Left colon (tissue), 2 donors: ENCODE results near the gene KLRC3. TPM values are rescaled to one million over a fixed set of nuclear protein-coding genes. Genes with fewer than 3 reads are reported as not detected.

Source experiments
- total RNA-seq, 2 donors: library from RNA; stranded (reverse); fragmentation: NEBNext Ultra II Directional; extraction: Animal tissue kit (Norgen Biotek cat#: 25700); gene quantifications; one replicate each; pipeline ENCODE4 v1.2.1, GENCODE V29; 2021
- donor health status: DM: no; HTN: no; CAD: no.
- donor health status: DM: yes; HTN: yes; CAD: no.

Gene KLRC3
- total RNA-seq, 2 donors from 2014 or later = not detected

Other genes with a start within 250 kb of the KLRC3 start
- not detected for gene OLR1, start 248.5 kb downstream of the KLRC3 start, total RNA-seq
- gene TMEM52B, start 241.6 kb downstream of the KLRC3 start, total RNA-seq = not detected
- gene GABARAPL1, start 207.7 kb downstream of the KLRC3 start, total RNA-seq = 10 to 100 TPM; 25.2 to 53.6 TPM
- gene KLRD1, start 112.7 kb downstream of the KLRC3 start, total RNA-seq = 1 to 10 TPM in 1 of 2 donors, under 1 TPM in 1; 0.87 to 2.7 TPM
- 1 to 10 TPM in 1 of 2 donors, under 1 TPM in 1; 0.92 to 1.9 TPM for gene KLRK1, start 30.6 kb downstream of the KLRC3 start, total RNA-seq
- under 1 TPM in 1 of 2 donors, not detected in 1; 0.46 TPM for gene KLRC4, start 10.8 kb downstream of the KLRC3 start, total RNA-seq
- 1 to 10 TPM in 1 of 2 donors, under 1 TPM in 1; 0.89 to 1.7 TPM for gene KLRC2, start 15.4 kb upstream of the KLRC3 start, total RNA-seq
- 1 to 10 TPM; 1.0 to 2.0 TPM for gene KLRC1, start 32.8 kb upstream of the KLRC3 start, total RNA-seq
- 1 to 10 TPM in 1 of 2 donors, under 1 TPM in 1; 0.61 to 2.1 TPM for gene EIF2S3B, start 85.3 kb upstream of the KLRC3 start, total RNA-seq
- gene MAGOHB, start 193.0 kb upstream of the KLRC3 start, total RNA-seq = 10 to 100 TPM; 10.4 to 13.4 TPM